Endothelial cell of hepatic sinusoid (primary cell): Measurements from ENCODE around the gene MBP.
"Not testable (repeated sequence)": the region's sequence is repeated elsewhere in the genome, so short reads cannot be mapped to it uniquely, and the experiment has no call there.

Source experiments
- in situ Hi-C: cut with HindIII; loops from 2 replicates; pipeline ENCODE4 v1.10.0; 2017; ENCODE audit warnings: low sequenced_read_pairs

MBP gene

GRCh38 chr18:76995896-76996295 is 136.7 kb downstream of the MBP start:
- in situ Hi-C loops, result no loop called here

DNA sequence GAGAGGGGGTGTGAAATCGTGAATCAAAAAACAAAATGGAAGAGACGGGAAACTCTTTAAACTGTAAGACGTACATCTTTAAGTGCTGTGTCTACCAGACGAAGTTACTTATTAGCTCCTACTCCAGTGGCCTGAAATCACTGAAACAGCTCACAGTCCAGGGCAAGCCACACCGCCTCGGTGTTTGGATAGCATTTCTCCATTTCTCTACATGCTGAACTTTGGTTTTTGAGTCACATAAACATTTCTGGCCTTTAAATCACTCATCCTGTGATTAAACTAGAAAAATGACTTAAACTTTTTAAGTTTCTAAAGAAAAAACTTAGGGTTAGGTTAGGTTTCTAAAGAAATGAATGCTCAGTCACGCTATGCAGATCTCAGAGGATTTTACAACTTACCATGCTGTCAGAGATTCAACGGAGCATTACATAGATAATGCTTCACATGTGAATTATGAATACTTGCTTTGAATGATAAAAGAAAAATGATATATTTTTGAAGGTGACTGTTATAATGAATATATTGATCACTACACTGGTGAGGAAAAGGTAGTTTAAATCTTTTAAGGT is 138.4 kb downstream of the MBP start:
- in situ Hi-C loops, result no loop called here

- in situ Hi-C loops, result no loop called here
Observed at GRCh38 chr18:76993573-76993972, 139.0 kb downstream of the MBP start.

DNA sequence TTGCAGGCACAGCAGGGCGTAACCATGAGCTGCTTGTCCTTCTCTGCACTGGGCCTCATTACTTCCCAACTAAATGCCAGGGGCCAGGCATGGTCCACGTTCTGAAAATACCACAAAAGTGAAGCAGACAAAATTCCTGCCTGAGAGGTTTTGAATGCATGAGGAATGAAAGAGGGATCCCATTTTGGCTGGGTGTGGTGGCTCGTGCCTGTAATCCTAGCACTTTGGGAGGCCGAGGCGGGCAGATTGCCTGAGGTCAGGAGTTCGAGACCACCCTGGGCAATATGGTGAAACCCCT is 139.5 kb downstream of the MBP start:
- in situ Hi-C loops, result no loop called here

DNA sequence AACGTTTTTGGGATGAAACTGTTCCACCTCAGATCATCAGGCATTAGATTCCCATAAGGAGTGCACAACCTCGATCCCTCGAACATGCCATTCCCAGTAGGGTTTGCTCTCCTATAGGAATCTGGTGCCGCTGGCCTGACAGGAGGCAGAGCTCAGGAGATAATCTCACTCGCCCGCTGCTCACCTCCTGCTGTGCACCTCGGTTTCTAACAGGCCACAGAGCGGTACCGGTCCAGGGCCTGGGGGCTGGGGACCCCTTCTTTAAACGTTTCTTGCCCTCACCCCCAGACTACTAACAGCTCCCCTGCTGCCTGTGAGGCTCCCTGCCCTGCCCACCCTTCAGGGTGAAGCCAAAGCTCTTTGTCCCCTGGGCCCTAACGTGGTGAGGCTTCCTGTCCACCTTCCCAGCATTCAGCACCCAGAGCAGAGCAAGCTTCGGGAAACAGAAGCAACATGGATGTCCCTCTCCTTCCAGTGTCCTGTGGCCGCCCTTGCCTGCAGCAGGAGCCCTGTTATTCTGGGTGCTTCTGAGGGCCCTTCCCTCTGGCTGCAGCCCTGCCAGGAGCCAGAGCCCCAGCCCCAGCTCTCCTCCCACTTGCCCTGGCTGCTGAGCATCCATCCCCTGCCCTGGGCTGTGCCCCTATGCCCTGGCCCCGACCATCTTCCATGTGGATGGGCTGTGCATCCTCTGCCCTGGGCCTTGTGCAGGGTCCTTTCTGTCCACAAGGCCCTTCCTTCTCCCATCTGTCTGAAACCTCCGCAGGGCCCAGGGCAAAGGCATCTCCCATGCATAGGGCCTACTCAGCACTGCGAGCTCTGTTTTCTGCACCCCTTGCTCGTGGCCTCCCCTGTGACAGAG is 140.1 kb downstream of the MBP start:
- in situ Hi-C loops, result no loop called here

DNA sequence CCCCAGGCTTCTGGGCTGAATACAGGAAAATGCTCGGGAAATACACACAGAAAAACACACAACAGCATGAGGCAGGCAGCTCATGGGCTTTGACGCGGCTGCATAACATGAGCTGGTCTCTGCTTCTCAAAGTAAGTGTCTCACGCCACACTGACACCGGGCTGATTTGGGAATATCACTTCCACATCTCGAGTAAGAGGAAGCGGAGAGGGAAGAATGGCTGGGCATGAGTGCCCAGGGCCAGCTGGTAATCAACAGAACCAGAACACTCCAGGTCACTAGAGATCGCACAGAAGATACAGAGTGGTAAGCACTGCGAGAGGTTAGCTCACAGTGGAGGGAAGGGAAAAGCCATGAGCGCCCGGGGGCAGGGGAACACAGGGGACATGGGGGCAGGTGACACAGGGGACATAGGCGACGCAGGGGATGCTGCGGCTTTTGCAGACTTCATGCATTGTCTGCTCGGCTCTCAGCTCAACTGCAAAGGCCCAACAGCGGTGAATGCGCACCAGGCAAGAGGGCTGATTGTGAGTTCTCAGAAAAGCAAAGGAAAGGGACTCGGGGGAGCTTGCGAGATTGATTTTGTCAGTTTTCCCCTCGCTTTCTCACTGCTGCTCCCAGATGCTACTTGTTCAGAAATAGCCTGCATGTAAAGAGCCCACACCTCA is 141.4 kb downstream of the MBP start:
- in situ Hi-C loops, result no loop called here

DNA sequence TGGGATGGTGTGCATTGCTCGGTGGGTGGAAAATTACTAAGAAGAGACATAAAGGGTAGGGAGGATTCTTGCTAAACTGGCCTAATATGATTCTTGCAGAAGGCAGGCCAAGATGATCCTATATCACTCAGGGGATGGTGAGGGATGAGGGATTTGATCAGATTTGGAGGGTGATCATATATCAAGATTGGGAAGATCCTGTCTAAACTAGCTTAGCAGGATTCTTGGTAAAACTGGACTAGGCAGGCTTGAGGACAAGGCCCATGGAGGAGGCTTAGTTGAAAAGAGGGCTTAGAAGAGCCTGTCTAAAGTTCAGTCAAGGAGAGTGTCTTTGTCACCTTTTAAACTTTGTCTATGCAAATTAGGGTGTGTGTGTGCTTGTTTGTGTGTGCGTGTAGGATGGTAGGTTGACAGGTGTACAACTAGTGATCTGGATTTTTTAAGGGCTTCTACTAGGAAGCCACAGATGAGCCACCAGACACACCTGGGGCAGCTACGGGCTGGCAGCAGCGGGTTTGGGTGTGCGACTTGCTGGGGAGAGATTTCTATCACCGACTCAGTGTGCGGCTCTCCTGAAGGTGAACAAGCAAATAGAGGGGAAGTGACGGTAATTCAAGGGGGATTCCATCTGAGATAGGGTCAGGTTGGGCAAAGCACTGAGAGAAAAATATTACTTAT is 142.1 kb downstream of the MBP start:
- in situ Hi-C loops, result not testable (repeated sequence)

DNA sequence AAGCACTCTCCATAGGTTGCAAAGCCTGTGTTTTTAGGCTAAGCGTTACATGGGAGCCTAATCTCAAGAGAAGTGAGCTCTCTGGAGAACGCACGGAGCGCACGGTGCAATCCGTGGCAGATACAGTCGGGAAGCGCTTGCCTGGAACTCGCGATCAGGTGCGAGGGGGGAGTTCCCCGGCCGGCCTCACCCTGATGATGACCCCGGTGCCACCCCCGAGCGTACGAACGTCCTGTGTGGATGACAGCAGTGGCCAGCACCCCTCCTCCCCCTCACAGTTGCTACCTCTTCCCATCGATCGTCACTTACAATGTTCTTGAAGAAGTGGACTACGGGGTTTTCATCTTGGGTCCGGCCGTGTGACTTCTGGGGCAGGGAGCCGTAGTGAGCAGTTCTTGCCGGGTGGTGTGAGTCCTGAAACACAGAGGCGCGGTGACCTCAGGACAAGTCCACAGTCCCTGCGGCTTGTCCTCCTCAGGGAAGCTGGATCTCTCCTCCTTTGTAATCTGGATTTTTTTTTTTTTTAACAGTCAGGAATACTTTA is 142.9 kb downstream of the MBP start:
- in situ Hi-C loops, result no loop called here

DNA sequence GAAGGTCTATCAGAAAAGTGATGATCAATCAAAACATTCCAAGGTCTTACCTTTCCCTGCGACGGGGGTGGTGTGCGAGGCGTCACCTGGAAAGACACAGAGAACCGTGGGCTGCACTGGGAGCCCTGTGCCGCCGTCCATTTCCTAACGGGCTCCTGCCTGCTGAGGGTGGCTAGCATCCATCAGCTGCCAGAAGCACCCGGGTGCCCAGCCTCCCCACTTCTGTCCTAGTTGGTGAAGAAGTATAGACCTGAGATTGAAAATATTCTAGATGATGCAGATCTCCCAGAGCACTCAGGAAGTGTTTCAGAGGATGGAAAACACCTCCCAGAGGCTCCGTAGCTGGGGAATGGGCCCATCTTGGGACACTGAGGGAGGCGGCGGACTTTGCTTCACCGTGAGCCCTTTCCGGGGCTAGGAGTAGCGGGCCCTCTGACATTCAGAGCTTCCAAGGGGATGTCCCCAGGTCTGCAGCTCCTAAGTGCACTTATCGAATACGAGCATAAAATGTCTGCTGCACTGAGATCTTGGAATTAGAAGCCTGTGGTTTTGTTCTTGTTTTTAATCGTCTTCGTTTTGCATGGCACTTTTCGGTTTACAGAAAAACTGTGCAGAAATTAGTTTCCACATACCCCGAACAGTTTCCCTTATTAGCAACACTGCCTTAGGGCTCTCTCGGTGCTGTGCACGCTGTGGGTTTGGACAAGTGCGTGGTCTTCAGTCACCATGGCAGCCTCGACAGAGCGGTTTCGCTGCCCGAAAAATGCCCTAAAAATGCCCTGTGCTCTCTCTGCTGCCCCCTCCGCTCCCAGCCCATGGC is 143.5 kb downstream of the MBP start:
- in situ Hi-C loops, result no loop called here

DNA sequence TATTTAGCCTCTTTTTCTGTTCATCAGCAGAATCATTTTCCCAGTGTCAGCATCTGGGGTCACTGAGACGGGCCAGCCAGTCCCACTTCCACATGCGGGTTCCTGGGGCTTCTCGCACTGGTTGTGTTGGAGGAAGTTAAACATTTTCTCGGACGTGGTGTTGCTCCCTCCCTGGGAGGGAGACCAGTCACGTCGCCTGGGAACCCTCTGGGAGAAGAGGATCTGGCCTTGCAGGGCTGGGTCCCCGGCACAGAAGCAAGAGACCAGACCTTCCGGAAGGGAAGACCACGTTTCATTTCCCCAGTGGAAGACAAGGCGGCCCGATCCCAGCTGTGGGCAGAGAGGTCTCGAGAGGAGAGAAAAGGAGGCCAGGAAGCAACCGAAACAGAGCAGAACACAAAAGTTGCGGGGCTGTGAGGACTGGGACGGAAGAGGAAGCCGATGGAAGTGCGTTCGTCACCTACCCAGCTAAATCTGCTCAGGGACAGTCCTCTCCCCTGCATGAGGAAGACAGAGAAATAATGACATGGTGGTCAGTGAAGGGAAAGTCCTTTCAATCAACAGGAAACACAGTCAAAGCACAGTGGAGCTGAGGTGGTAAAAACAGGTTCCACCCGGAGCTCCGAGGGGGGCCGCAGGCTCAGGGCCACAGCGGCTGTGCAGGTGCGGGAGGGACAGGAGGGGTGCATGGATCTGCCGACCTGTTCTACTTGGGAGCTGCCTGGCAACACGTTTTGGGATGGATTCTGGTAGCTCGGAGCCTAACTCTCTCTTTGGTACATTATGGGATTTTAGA is 144.4 kb downstream of the MBP start:
- in situ Hi-C loops, result no loop called here

DNA sequence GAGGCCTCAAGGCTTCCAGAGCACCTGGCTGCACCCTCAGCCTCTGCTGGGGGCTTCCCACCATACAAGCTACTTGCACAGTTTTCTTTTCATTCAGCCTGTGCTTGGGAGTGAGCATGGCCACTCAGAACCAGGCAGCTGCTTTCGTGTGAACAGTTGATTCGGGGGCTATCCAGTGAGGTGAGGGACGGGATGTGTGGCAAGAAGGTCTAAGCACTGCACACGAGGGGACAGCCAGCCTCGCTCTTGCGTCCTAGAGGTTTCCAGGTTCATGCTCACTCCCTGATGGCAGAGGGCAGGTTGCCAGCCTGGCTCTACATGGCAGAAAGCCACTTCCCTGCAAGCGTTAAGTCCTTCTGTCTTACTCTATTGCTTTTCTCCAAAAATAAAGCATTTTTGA is 146.2 kb downstream of the MBP start:
- in situ Hi-C loops, result no loop called here

- in situ Hi-C loops, result no loop called here
Observed at GRCh38 chr18:76985951-76986236, 146.7 kb downstream of the MBP start.

- in situ Hi-C loops, result no loop called here
Observed at GRCh38 chr18:76985156-76985950, 147.2 kb downstream of the MBP start.

DNA sequence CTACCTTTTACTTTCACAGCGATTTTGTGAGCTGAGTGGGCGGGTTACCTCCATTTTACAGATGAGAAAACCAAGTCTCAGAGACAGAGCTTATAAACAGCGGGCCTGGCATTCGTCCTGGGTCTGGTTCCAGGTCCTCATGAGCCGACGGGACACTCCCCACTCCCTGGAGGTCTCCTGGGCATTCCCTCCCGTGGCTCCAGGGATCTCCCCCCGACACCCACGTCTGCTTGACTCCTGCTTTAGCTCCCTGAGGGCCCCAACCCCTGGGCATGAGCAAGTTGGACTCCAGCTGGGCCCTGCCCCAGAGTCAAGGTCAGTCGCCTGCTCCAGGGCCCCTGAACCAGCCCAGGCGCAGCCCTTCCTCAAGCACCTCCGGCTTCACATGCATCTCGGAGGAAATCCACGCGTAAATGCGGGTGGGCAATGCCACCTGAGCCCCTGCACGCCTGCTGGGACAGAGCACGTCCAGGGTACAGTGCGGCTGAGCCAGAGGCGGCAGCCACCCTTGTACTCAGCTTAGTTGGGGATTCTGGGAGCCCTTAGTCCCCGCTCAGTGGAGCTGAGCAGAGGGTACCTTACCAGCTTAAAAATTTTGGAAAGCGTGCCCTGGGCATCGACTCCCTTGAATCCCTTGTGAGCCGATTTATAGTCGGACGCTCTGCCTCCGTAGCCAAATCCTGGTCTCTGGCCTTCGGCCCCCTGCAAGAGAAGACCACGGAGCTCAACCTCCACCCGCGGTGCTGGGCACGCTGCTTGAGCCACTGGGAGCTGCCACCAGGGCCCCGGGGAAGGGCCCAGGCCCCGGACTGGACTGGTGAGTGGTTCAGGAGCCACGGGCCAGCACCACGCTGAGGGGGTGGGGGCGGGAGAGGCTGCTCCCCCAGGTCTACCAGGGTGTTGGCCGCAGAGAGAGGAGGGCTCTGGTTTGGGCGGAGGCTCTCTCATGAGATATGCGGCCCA is 148.1 kb downstream of the MBP start:
- in situ Hi-C loops, result no loop called here

DNA sequence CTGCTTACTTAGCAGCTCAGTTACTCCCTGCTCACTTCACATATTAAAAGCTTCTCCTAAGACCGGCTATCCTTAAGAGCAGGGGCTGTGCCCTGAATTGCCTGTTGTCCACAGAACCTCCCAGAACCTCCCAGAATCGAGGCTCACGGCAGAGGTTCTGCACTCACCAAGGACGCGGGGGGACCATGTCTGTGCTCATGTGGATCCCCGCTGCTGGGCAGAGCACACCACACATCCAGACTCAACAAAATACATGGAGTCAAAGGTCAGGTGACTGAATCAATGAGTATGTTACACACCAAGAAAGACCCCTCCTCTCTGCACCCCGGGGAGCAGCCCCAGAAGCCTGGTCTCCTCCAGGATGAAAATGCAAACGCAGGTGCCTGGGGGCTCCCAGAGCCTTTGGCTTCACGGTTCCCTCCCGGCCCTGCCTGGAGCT is 149.0 kb downstream of the MBP start:
- in situ Hi-C loops, result no loop called here

DNA sequence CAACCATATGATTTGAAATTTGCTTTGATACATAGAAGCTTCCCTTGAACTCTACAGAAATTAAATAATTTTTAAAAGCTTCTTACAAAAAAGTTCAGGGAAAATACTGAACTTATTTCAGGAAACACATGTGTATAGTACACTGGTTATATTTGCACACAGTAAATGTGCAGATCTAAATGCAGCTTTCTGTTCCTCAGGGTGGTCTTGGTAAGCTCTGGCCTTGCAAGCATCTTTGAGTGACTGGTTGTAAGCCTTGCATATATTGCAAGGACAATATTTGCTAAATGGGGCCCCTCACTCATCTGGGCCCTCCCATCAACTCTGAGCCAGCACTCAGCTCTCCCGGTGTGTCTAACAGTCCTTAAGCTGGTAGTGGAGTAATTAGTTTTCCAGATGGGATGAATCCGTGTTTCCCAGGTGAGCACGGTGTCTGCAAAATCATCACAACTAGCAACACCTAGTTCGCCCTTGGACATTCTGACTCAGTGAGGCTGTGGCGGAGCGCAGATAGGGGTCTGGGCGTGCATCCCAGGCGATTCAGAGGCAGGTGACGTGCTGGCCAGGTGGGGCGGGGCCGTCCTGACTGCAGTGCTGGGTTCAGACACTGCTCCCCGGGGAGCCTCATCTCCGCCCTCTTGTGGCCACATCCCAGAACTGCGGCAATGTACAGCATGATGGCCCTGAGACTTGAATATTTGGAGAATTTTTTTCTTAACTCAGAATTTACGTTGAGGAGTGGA is 149.6 kb downstream of the MBP start:
- in situ Hi-C loops, result no loop called here

DNA sequence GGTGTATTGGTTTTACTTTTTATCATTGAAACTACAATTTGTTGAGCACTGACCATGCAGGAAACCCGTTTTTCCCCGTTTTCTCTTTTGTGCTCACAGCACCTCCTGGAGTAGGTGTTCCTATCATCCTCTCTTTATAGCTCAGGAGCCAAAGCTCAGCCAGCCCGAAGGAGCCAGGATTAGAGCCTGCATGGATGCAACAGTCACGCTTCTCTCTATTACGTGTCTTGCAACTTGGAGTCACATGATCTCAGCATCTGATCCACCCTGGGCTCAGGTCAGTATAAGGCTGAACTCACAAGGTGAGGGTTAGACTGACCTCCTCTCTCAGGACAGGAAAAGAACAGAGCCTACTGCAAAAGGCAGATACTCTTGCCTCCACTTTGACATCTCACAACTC is 150.5 kb downstream of the MBP start:
- in situ Hi-C loops, result no loop called here
